Occipital lobe (tissue), 2 donors: ENCODE results near the gene SIGLEC1. TPM values are rescaled to one million over a fixed set of nuclear protein-coding genes. Genes with fewer than 3 reads are reported as not detected.

Experiments
- DNase-seq: peaks from one replicate; lab custom pipeline; 2025; lab: John Stamatoyannopoulos, UW
- total RNA-seq: library from RNA; depleted of rRNA; stranded (reverse); fragments of >200 nt; gene quantifications from one replicate; pipeline ENCODE4 v1.2.3, GENCODE V29; 2014

Gene SIGLEC1
- total RNA-seq, 1 donor from 2014 or later = 0.16 TPM

DNA sequence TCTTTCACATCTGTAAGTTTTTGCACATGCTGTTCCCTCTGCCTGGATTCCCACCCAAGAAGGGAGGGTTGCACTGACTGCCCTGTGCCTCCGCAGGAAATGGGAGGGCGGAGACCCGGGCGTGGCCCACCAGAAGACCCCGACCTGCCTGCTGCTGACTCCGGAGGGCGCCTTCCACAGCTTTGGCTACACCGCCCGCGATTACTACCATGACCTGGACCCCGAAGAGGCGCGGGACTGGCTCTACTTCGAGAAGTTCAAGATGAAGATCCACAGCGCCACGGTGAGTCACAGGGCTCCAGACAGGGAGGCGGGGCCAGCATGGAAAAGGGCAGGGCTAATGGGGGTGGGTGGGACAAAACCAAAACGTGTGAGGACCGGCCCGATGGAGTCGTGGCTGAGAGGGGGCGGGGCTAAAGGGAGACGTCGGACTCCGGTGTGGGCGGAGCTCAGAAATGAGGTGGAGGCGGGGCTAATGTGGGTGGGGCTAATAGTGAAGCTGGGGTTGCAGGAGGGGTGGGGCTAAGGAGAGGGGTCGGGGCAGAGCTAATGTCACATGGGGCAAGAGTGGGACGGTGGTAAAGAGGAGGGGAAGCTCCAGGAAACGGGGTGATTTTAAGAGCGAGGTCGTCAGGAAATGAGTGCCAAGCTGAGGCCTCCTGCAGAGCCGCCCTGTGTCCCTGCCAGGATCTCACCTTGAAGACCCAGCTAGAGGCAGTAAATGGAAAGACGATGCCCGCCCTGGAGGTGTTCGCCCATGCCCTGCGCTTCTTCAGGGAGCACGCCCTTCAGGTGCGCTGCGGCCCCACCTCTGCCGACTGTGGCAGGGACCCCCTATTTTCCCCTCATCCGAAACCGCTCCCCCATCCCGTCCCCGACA, 32.6 kb upstream of the SIGLEC1 start:
- DNase-seq = no peak

DNA sequence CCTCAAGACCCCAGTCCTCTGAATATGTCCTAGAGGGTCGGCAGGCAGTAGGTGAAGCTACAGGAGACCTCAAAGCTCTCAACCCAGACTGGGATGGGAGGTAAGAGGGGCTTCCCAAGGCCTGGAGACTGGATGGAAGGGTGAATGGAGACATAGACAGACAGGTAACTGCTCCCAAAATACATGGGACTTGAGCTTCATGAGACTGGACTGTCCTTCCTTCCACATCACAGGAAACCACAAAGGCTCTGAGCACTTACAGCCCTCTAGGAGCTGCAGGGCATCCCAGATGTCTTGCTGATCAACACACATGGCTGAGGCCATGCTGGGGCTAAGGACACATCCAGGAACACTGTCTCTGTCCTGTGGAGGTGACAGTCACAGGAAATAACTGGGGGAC, 31.6 kb upstream of the SIGLEC1 start:
- no peak for DNase-seq

DNA sequence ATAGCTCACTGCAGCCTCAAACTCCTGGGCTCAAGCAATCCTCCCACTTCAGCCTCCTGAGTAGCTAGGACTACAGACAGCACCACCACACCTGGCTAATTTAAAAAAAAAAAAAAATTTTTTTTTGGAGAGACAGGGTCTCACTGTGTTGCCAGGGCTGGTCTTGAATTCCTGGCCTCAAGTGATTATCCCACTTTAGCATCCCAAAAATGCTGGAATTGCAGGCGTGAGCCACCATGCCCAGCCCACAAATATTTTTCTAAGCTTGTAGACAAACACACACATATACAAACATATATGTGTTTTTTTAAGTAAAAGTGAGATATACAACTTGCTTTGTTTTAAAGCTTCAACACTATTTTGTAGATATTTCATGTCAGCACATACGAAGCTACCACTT, 30.9 kb upstream of the SIGLEC1 start:
- no peak for DNase-seq

DNA sequence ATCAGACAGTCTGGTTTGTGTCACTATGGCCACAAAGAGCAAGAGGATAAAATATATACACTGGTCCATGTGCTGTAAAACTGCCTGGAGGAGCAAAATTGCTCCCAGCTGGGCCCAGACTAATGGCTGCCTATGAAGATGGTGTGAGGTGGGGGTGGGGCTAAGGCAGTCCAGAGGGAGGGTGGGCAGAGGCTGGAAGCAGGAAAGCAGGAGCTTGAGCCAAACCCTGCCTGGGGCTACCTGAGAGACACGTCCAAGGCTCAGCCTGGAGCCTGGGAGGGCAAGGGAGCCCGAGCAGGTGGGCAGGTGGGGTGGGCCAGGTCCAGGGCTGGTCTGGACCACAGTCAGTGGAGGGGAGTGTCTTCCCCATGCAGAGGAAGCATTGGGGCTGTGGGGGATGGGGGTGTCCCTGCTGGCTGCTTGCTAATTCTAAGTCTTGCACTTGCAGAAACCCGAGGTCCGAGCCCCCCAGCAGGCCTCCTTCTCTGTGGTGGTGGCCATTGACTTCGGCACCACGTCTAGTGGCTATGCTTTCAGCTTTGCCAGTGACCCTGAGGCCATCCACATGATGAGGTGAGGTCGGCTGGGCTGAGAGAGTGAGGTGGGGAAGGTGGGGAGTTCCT, 29.5 kb upstream of the SIGLEC1 start:
- no peak for DNase-seq

DNA sequence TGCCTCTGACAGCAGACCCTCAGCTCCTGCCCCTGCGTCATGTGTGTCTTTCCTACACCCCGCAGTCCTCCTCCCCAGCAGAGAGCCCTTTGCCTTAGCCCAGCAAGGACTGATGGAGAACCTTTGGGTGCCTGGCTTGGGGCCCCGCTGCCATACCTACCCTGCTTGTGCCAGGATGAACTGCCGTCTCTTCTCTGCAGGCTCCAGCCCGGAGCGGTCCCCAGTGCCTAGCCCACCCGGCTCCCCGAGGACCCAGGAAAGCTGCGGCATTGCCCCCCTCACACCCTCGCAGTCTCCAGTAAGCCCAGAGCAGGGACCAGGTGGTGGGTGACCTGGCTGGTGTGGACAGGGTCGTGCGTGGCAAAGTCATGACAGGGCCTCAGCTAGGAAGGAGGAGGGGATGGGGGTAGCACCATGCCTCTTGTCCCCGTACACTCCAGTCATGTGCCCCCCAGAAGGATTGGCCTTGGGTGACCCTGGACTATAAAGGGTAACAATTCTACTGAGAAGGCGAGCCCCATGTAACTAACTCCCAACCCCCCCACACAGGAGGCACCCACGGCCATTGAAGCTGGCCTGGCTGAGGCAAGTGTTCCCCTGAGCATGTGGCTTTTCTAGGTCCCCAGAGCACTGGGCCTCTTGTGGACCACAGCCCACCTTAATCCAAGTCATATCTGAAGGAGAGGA, 28.4 kb upstream of the SIGLEC1 start:
- no peak for DNase-seq

DNA sequence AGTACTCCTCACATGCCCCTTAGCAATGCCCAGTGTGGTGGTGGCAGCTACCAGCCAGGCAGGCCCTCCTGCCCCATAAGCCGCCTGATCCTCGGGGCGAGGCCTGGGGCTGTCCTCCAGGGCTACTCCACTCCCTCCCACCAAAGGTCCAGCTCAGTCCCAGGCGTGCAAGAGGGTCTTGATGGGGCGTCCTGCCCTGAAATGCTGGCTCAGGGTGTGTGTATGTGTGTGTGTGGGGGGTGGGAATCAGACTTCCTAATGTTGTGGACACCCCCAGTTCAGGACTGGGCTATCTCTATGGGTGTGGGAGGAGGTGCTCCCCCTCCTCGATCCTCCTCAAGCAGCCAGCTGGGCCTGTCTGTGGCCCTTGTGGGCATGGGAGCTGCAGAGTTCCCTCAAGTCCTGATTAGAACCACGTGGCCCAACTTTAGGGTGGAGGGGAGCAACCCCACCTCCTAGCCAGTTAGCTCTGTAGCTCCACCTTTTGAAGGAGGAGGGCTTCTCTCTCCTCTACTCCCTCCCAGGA, 27.6 kb upstream of the SIGLEC1 start:
- no peak for DNase-seq

DNA sequence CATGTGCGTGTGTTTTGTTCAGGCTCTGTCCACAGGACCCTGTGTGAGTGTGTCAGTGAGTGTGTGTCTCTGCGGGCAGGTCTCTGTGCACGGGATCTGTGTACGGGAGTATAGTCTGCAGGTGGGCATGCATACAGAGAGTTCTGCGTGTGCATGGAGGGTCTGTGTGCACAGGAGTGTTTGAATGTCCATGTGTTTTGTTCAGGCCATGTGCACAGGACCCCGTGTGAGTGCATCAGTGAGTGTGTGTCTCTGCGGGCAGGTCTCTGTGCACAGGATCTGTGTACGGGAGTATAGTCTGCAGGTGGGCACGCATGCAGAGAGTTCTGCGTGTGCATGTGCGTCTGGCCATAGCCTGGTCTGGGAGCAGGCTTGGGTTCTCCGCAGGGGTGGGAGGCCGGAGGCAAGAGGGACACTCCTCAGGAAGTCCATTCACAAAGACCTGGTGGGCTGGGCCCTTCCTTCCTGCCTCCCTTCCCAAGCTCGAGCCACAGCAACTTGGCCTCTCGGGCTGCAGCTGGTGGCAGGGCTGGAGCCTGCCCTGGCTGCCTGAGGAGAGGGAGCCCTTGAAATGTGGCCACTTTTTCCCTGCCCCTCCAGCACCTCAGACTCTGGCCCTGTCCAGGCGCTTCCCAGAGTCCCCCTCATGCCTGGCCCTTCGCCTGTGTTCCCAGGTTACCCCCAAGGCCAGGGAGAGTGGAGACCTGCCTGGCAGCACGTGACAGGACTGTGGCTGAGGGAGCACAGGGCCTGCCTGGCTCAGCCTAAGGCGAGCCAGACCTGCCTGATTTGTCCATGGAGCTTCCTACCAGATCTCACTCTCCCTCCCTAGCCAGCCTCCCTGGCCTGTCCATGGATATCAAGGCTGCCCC, 26.9 kb upstream of the SIGLEC1 start:
- DNase-seq = no peak

DNA sequence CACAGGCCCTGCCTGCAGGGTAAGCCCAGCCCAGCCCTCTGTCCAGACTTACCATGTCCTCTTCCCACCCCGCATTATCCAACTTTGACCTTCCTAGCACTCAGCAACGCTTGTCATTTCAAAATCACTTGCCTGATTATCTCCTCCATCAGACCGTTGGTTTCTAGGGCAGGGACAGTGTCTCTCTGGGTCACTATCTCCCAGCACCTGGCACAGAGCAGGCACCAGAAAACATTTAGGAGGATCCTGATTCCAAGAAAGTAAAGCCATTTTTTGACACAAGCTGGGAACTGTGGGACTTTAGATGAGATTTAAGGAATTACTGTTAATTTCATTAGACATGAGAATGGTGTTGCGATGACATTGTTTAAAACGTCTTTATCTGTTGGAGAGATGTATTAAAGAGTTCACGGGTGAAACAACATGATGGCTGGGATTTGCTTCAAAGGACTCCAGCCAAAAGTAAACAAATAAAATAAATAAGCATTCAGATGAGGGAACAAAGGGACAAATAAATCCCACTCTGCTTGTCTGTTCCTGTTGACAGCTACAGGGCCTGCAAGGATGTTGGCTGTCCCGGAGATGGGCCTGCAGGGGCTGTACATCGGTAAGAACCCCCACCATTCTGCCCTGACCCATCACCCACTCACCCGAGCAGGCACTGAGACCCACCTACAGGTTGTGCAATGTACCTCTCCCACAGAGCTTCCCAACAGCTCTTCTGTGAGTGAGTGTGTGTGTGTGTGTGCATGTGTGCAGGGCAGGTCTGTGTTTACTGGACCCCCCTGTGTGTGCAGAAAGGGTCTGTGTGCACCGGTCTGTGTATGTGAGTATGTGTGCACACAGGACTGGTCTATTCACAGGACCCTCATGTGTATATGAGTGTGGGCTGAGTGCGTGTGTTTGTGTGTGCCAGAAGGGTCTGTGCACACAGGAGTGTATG, 26.0 kb upstream of the SIGLEC1 start:
- DNase-seq = no peak

DNA sequence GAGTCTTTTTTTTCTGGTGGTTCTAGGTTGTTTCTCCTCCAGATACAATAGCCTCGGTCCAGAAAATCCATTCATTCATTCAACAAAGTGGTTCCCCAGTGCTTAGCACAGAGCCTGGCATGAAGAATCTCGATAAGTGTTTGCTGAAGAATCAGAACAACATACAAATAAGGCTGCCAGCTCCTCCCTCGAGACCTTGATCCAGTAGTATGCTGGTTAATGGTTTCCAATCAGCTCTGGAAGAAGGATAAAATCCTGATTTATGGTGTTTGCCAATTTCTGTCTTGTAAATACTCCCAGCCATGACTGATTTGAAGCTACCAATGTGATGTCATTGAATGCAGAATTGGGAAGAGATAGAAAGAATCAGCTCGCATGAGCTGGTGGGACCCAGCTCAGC, 23.4 kb upstream of the SIGLEC1 start:
- no peak for DNase-seq

DNA sequence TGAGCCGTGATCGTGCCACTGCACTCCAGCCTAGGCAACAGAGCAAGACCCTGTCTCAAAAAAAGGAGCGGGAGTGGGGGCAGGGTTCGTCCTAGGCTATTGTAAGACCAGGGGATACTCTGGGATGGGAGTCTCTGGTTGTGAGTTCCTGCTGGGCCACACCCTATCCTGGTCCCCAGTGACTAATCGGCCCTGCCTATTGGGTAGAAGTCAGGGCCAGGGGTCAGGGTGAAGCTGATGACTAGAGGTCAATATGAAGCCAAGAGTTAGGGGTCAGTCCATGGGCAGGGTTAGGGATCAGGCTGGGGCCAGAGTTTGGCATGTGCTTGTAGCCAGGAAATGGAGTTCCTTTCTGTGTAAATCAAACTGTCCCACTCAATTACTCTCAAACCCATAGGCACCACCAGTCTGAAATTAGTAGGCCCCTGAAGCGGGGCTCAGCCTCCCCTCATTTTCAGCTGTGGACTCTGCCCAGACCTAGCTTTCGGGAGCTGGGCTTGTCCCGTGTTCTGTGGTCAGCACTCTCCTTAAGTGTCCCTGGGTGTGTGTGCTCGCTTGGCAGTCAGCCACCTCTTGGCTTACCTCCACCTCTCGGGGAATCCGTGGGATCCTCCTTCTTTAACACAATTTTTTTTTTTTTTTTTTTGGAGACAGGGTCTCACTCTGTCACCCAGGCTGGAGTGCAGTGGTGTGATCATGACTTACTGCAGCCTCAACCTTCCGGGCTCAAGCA, 21.9 kb upstream of the SIGLEC1 start:
- DNase-seq = no peak

DNA sequence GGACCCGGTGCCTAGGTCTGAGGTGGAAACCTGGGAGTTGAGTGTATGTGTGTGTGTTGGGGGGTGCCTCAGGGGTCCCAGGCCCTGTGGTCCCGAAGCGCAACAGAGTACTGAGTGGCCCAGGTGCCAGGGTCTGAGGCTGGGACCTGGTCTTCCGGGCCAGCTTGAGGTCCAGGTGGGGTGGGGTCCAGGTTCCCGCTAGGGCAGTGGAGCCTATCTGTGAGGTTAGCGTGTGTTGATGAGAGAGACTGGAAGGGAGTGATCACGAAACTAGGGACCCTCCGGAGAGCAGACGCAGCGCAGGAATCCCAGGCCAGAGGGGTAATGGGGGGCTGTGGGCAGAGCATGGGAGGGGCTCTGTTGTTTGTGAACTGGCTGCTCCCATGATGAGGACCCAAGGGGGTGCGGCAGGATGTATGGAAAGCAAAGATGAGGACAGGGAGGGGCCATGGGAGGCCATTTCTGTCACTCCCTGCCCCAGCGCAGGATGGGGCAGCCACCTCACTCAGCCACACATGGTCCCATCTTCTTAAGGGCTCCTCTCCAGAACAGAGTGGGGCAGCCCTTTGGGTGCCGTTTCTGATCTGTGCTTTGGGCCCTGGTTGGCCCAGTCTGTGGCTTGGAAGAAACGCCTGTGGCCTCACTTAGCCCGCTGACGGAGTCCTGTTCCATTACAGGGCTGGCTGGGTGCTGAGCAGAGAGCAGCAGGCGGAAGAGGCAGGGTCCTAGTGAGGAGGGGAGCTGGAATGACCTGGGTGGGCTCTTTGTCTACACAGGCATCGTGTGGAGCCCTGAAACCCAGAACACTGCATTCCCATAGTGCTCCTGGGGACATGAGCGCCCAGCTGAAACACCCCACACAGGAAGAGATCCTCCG, 21.0 kb upstream of the SIGLEC1 start:
- no peak for DNase-seq

DNA sequence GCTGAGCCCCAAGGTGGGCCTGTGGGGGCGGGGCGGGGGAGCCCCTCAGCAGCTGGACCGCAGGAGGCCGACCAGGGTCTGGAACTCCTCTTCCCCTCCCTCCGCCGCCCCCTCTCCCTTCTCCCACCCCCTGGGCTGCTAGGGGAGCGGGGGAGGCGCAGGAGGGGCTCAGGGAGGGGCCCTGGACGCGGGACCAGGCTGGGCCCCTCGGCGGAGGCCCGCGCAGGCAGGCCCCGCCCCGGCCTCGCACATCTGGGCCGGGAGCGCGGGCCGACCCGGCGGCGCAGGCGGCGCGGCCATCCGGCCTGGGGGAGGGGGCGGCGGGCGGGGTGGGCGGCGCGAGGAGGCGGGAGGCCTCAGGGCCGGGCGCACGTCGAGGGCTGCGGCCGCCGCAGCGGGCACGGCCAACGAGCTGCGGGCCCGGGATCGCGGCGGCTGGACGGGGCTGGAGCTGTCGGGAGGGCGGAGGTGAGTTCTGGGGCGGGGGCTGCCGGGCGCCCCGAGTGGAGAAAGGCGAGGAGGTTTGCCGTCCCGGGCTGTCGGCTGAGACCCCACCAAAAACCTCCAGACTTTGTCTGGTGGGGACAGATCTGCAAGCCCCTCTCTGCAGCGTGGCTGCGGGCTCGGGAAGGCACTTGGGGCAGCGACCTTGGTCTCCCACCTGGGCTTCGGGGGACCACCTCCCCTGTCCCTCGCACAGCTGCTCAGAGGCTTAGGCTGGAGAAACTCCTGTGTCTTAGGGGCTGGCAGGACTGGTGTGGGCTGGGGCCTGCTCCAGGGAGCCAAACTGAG, 20.1 kb upstream of the SIGLEC1 start, which contains the start of gene HSPA12B:
Gene HSPA12B, plus strand, starts transcription at position 359 of the 792 bp plus-strand sequence. CDS start 5,990 bp downstream, outside the sequence.
- DNase-seq = no peak

DNA sequence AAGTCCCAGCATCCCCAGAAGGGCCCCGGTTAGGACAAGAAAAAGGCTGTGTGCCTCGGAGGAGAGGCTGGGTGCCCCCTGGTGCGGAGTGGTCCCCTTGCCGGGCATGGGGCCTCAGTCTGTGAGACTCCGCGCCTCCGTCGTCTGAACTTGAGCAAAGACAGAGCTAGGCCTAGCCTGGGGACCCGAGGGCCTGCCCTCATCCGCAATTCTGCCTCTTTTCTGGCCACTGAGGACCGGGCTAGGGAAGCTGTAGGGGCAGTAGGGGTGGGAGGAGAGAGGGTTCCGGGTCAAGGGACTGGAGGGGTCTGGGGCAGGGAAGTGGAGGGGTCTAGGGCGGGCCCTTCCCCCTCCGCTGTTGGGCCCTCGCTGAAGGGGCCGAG, 19.5 kb upstream of the SIGLEC1 start:
- DNase-seq = no peak

DNA sequence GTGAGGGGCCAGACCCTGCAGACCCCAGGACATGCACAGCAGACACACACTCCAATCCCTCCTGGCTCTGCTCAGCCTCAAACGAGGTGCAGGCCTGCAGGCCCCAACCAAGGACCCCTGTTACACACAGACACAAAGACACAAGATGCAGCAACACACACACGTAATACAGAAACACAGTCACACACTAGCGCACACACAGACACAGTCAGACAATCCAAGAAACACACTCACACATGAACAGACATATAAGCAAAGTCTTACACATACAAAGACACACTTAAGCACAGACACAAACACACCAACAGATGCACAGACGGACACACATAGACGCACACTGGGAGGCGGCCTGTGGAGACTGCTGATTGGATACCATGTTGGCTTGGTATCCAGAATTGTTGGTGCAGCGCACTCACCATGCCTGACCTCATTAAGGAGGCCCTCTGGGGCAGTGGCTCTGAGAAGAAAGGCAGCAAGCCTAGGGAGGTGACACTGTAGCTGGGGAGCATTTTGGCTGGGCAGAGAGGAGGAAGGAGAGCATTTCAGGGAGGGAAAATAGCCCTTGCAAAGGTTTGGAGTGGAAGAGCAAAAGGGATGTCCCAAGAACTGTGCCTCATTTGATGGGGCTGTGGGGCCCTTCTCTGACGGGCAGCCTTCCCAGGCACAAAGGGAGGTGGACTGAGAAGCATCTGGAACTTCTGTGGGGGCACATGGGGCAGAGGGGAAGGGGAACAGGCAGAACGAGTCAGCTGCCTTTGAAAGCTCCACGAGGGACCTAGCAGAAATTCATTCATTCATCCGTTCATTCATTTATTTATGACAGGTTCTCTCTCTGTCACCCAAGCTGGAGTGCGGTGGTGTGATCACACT, 18.6 kb upstream of the SIGLEC1 start:
- no peak for DNase-seq

DNA sequence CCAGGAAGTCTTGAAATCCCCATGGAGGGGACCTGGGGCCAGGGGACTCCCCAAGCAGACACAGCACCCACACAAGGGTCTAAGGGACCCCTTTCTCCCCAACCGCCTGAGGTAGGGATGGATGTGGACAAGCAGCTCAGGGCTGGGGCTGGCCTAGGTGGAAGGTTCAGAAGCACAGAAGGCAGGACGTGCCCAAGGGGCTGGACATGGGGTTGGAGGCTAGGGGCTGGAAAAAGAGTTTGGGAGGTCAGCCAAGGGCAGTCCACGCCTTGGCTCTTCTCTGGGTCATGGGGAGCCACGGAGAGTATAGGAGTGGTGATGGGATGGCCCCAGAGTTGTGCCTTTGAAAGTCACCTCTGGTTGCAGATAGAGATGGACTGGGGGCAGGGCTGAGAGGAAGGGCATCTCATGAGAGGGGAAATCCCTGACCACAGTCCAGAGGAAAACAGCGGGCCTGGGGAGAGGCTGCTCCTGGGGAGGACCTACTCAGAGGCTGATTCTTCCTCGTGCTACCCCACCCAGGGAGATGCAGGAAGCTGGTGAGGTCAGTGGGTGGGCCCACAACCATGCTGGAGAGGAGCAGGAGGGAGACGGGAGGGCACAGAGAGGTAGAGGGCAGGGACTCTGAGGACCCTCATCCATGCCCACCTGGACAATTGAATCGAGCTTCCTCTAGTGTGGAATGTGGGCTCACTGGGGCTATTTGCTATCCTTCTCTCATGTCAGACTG, 17.6 kb upstream of the SIGLEC1 start:
- no peak for DNase-seq

DNA sequence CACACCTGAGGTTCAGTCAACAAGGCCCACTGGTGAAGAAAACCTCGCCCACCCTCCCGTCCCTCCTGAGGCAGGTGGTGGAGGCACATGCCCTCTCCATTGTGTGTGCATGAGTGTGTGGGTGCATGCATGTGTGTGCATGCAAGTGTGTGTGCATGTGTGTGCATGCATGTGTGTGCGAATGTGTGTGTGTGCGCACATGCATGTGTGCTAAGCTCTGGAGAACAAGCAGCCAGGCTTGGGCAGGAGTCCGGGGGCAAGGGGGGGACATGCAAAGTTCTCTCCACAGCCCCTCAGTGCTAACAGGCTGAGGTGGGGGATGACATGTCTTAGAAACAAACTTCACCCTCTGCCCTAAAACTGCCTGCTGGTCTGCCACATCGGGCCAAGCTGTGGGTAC, 17.0 kb upstream of the SIGLEC1 start:
- DNase-seq = no peak
